ENCODE measurements around the gene SLC1A6. TPM values are rescaled to one million over a fixed set of nuclear protein-coding genes. Genes with fewer than 3 reads are reported as not detected.

SLC1A6 gene
- polyA plus RNA-seq, 2 donors = 0.05 TPM; not detected in 1

- Histone ChIP-seq H3K4me3 (ENCODE audit: low read depth in 1 of 2, low read length in 2 of 2) (no peak within 1 kb of the TSS), H3K27ac (ENCODE audit: low read depth in 2 of 2, low read length in 1 of 2) (no peak within 1 kb of the TSS)
These were observed 38.5 kb downstream of the SLC1A6 start, which contains the start of gene OR7C2 for GRCh38 chr19:14941189-14941588. Gene OR7C2 (plus strand): TSS chr19:14941489. CDS start chr19:14941489, 0 bp downstream.

DNA sequence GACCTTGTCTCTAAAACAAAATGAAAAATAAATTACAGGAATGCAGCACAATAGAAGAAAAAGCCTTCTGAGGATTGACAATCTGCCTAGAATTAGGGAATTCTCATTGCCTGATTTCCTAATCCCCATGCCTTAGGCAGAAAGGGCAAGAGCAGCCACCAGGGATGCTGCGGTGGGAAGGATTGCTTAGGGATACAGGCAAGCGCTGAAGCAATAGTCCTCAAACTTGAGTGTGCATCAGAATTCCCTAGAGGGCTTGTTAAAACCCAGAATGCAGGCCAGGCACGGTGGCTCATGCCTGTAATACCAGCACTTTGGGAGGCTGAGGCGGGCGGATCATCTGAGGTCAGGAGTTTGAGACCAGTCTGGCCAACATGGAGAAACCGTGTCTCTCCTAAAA, 39.4 kb downstream of the SLC1A6 start:
- H3K4me3 ChIP-seq (ENCODE audit: low read depth in 1 of 2, low read length in 2 of 2) = no peak overlapping the region
- H3K27me3 ChIP-seq (ENCODE audit: control insufficient read depth in 1 of 2, insufficient read depth in 2 of 2, low read length in 2 of 2) = no peaks in the 10 kb centered on the region
- 82 to 83% methylated on average over 6 of the region's 6 CpGs for WGBS, 2 donors
- no peaks in the 10 kb centered on the region for H3K9me3 ChIP-seq (ENCODE audit: control insufficient read depth in 2 of 2, insufficient read depth in 1 of 2, low read depth in 1 of 2, low read length in 1 of 2)
- no peaks in the 10 kb centered on the region for H3K4me1 ChIP-seq (ENCODE audit: control insufficient read depth in 2 of 2, insufficient read depth in 2 of 2, low read length in 1 of 2)
- H3K36me3 ChIP-seq (ENCODE audit: control insufficient read depth in 2 of 2, insufficient read depth in 2 of 2, low read length in 1 of 2) = no peaks in the 10 kb centered on the region
- no peak overlapping the region for H3K27ac ChIP-seq (ENCODE audit: low read depth in 2 of 2, low read length in 1 of 2)

More at GRCh38 chr19:14941189-14941588, 38.5 kb downstream of the SLC1A6 start, which contains the start of gene OR7C2:
- Histone ChIP-seq H3K9me3 (ENCODE audit: control insufficient read depth in 2 of 2, insufficient read depth in 1 of 2, low read depth in 1 of 2, low read length in 1 of 2) (no peaks in the 10 kb centered on the region), H3K4me1 (ENCODE audit: control insufficient read depth in 2 of 2, insufficient read depth in 2 of 2, low read length in 1 of 2) (no peaks in the 10 kb centered on the region), H3K36me3 (ENCODE audit: control insufficient read depth in 2 of 2, insufficient read depth in 2 of 2, low read length in 1 of 2) (no peaks in the 10 kb centered on the region), H3K27me3 (ENCODE audit: control insufficient read depth in 1 of 2, insufficient read depth in 2 of 2, low read length in 2 of 2) (no peaks in the 10 kb centered on the region)
- 87 to 88% methylated on average over 6 of the region's 6 CpGs for WGBS, 2 donors

DNA sequence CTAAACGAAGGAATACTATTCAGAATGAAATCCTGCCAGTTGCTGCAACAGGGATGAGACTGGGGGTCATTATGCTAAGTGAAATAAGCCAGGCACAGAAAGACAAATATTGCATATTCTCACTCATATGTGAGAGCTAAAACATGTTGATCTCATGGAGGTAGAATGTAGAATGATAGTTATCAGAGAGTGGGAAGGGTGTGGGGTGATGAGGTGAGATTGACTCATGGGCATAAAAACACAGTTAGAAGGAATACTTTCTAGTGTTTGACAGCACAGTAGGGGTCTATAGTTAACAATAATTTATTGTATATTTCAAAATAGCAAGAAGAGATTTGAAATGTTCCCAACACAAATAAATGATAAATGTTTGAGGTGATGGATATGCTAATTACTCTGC, 46.2 kb downstream of the SLC1A6 start:
- no peak overlapping the region for H3K27ac ChIP-seq (ENCODE audit: low read depth in 2 of 2, low read length in 1 of 2)
- H3K9me3 ChIP-seq (ENCODE audit: control insufficient read depth in 2 of 2, insufficient read depth in 1 of 2, low read depth in 1 of 2, low read length in 1 of 2) = no peaks in the 10 kb centered on the region
- no peak overlapping the region for H3K4me3 ChIP-seq (ENCODE audit: low read depth in 1 of 2, low read length in 2 of 2)
- 57 to 60% methylated on average over 1 of the region's 1 CpG for WGBS, 2 donors
- no peaks in the 10 kb centered on the region for H3K27me3 ChIP-seq (ENCODE audit: control insufficient read depth in 1 of 2, insufficient read depth in 2 of 2, low read length in 2 of 2)
- no peaks in the 10 kb centered on the region for H3K4me1 ChIP-seq (ENCODE audit: control insufficient read depth in 2 of 2, insufficient read depth in 2 of 2, low read length in 1 of 2)
- H3K36me3 ChIP-seq (ENCODE audit: control insufficient read depth in 2 of 2, insufficient read depth in 2 of 2, low read length in 1 of 2) = no peaks in the 10 kb centered on the region

DNA sequence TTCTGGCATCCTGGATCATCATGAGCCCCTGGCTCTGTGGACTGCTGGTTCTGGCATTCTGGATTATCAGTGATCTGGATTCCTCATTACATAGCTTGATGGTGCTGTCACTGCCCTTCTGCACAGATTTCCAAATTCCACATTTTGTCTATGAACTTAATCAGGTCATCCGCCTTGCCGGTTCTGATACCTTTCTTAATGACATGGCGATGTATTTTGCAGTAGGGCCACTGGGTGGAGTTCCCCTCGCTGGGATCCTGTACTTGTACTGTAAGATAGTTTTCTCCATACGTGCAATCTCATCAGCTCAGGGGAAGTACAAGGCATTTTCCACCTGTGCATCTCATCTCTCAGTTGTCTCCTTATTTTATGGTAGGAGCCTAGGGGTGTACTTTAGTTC, 62.8 kb downstream of the SLC1A6 start:
- no peak overlapping the region for H3K4me3 ChIP-seq (ENCODE audit: low read depth in 1 of 2, low read length in 2 of 2)
- H3K9me3 ChIP-seq (ENCODE audit: control insufficient read depth in 2 of 2, insufficient read depth in 1 of 2, low read depth in 1 of 2, low read length in 1 of 2) = peaks cover 0 to 5% of the 10 kb centered on the region in 2 donors
- H3K27me3 ChIP-seq (ENCODE audit: control insufficient read depth in 1 of 2, insufficient read depth in 2 of 2, low read length in 2 of 2) = no peaks in the 10 kb centered on the region
- no peaks in the 10 kb centered on the region for H3K4me1 ChIP-seq (ENCODE audit: control insufficient read depth in 2 of 2, insufficient read depth in 2 of 2, low read length in 1 of 2)
- H3K27ac ChIP-seq (ENCODE audit: low read depth in 2 of 2, low read length in 1 of 2) = no peak overlapping the region
- 54 to 60% methylated on average over 5 of the region's 5 CpGs for WGBS, 2 donors
- H3K36me3 ChIP-seq (ENCODE audit: control insufficient read depth in 2 of 2, insufficient read depth in 2 of 2, low read length in 1 of 2) = no peaks in the 10 kb centered on the region

- Histone ChIP-seq H3K27ac (ENCODE audit: low read depth in 2 of 2, low read length in 1 of 2) (no peak overlapping the region), H3K4me3 (ENCODE audit: low read depth in 1 of 2, low read length in 2 of 2) (no peak overlapping the region), H3K4me1 (ENCODE audit: control insufficient read depth in 2 of 2, insufficient read depth in 2 of 2, low read length in 1 of 2) (no peaks in the 10 kb centered on the region), H3K36me3 (ENCODE audit: control insufficient read depth in 2 of 2, insufficient read depth in 2 of 2, low read length in 1 of 2) (no peaks in the 10 kb centered on the region), H3K27me3 (ENCODE audit: control insufficient read depth in 1 of 2, insufficient read depth in 2 of 2, low read length in 2 of 2) (no peaks in the 10 kb centered on the region), H3K9me3 (ENCODE audit: control insufficient read depth in 2 of 2, insufficient read depth in 1 of 2, low read depth in 1 of 2, low read length in 1 of 2) (peaks cover 0 to 5% of the 10 kb centered on the region in 2 donors)
- 60 to 68% methylated on average over 6 of the region's 6 CpGs for WGBS, 2 donors
These were observed 64.5 kb downstream of the SLC1A6 start for GRCh38 chr19:14915116-14915515.

GRCh38 chr19:14906711-14907110, 73.0 kb downstream of the SLC1A6 start:
- Histone ChIP-seq H3K36me3 (ENCODE audit: control insufficient read depth in 2 of 2, insufficient read depth in 2 of 2, low read length in 1 of 2) (no peaks in the 10 kb centered on the region), H3K4me3 (ENCODE audit: low read depth in 1 of 2, low read length in 2 of 2) (no peak overlapping the region), H3K27ac (ENCODE audit: low read depth in 2 of 2, low read length in 1 of 2) (no peak overlapping the region), H3K9me3 (ENCODE audit: control insufficient read depth in 2 of 2, insufficient read depth in 1 of 2, low read depth in 1 of 2, low read length in 1 of 2) (no peaks in the 10 kb centered on the region), H3K4me1 (ENCODE audit: control insufficient read depth in 2 of 2, insufficient read depth in 2 of 2, low read length in 1 of 2) (no peaks in the 10 kb centered on the region), H3K27me3 (ENCODE audit: control insufficient read depth in 1 of 2, insufficient read depth in 2 of 2, low read length in 2 of 2) (no peaks in the 10 kb centered on the region)
- 67 to 68% methylated on average over 4 of the region's 4 CpGs for WGBS, 2 donors

- Histone ChIP-seq H3K27me3 (ENCODE audit: control insufficient read depth in 1 of 2, insufficient read depth in 2 of 2, low read length in 2 of 2) (peaks cover 0 to 3% of the 10 kb centered on the region in 2 donors), H3K9me3 (ENCODE audit: control insufficient read depth in 2 of 2, insufficient read depth in 1 of 2, low read depth in 1 of 2, low read length in 1 of 2) (no peaks in the 10 kb centered on the region), H3K4me1 (ENCODE audit: control insufficient read depth in 2 of 2, insufficient read depth in 2 of 2, low read length in 1 of 2) (no peaks in the 10 kb centered on the region), H3K27ac (ENCODE audit: low read depth in 2 of 2, low read length in 1 of 2) (no peak overlapping the region), H3K36me3 (ENCODE audit: control insufficient read depth in 2 of 2, insufficient read depth in 2 of 2, low read length in 1 of 2) (no peaks in the 10 kb centered on the region), H3K4me3 (ENCODE audit: low read depth in 1 of 2, low read length in 2 of 2) (no peak overlapping the region)
- WGBS, 2 donors = 17 to 20% methylated on average over 2 of the region's 2 CpGs
These were observed 77.9 kb downstream of the SLC1A6 start for GRCh38 chr19:14901675-14902260.

Other genes with a start within 250 kb of the SLC1A6 start
- under 1 TPM; 0.22 to 0.73 TPM for gene ADGRE2, start 201.3 kb downstream of the SLC1A6 start, polyA plus RNA-seq
- gene OR7A5, start 144.7 kb downstream of the SLC1A6 start, polyA plus RNA-seq = not detected
- under 1 TPM; 0.01 to 0.02 TPM for gene OR7C1, start 144.7 kb downstream of the SLC1A6 start, polyA plus RNA-seq
- gene OR7A10, start 130.9 kb downstream of the SLC1A6 start, polyA plus RNA-seq = not detected
- not detected for gene OR7A17, start 93.7 kb downstream of the SLC1A6 start, polyA plus RNA-seq
- gene OR7C2, start 38.4 kb downstream of the SLC1A6 start, polyA plus RNA-seq = not detected
- under 1 TPM; 0.11 to 0.22 TPM for gene CASP14, start 69.6 kb upstream of the SLC1A6 start, polyA plus RNA-seq
- gene OR1I1, start 102.3 kb upstream of the SLC1A6 start, polyA plus RNA-seq = not detected
- 1 to 10 TPM; 2.0 to 3.9 TPM for gene SYDE1, start 127.5 kb upstream of the SLC1A6 start, polyA plus RNA-seq
- 10 to 100 TPM; 34.7 to 46.2 TPM for gene NOTCH3, start 221.1 kb upstream of the SLC1A6 start, polyA plus RNA-seq

Data from esophagus (tissue), 2 donors.